NOMO-1 (cell line): ENCODE results near the gene GNL2.
"Not testable (repeated sequence)": the region's sequence is repeated elsewhere in the genome, so short reads cannot be mapped to it uniquely, and the experiment has no call there.

Experiments
- DNase-seq, 2 experiments: peaks; one replicate each; lab custom pipeline; 2025; ENCODE audit not compliant: unreplicated experiment in 2 of 2; lab: John Stamatoyannopoulos, UW

GNL2 gene

GRCh38 chr1:37560401-37561132, 35.2 kb downstream of the GNL2 start:
- DNase-seq, result no peak

GRCh38 chr1:37559957-37560379, 35.8 kb downstream of the GNL2 start:
- not testable (repeated sequence) for DNase-seq

DNA sequence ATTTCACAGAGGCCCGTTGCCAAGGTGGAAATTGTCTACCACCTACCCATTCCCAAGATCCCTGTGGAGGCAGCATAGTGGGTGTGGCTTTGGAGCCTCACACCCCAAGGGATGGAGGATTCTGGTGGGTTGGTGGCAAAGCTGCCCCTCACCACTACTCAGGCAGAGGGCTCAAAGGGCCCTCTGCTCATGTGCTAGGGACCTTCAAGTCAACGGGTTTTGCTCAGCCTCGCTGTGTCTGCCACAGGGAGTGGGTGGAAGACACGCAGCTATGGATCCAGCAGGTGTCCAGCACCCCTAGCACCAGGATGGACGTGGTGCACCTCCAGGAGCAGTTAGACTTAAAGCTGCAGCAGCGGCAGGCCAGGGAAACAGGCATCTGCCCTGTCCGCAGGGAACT, 36.7 kb downstream of the GNL2 start:
- DNase-seq, result no peak

GRCh38 chr1:37558411-37558810, 37.3 kb downstream of the GNL2 start:
- DNase-seq, result no peak

- no peak for DNase-seq
Measured at GRCh38 chr1:37557402-37557801, 38.3 kb downstream of the GNL2 start.

- no peak for DNase-seq
Measured at GRCh38 chr1:37556712-37557196, 39.0 kb downstream of the GNL2 start, which contains the start of gene DNALI1. TSS of gene DNALI1 (plus strand) at chr1:37556940. CDS start at chr1:37556995, 55 bp downstream.

DNA sequence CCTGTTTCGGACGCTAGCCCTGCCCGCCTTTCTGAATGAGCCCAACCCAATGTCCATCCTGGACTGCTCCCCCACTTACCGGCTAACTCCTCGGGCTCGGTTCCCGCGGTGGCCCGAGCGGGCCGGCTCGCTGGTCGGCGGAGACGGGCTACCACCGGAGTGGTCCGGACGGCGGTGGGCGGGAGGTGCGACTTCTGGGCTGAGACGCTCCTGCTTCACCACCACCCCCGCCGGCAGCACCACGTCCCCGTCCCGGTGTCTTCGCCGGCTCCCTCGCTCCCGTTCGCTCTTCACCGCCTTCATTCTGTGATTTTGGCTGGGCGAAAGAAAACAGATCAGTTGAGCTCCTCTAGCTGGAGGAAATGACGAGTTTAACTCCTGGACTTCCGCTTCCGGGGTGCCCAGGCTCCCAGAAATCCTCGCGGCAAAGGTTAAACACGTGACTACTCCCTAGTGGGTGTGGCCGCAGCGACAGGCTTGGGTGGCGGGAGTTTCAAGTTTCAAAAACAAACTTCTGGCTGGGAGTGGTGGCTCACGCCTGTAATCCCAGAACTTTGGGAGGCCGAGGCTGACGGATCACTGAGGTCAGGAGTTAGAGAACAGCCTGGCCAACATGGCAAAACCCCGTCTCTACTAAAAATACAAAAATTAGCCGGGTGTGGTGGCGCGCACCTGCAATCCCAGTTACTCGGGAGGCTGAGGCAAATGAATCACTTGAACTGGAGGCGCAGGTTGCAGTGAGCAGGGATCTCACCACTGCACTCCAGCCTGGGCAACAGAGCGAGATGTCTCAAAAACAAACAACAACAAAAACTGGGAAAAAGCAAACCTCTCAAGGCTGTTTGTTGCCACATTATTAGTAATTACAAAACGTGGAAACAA, 41.6 kb downstream of the GNL2 start, which contains the start of gene SNIP1:
TSS of gene SNIP1 (minus strand) at position 367 of the 882 bp plus-strand sequence. CDS start at position 303, 64 bp downstream.
- peak; percentile 86 for DNase-seq

DNA sequence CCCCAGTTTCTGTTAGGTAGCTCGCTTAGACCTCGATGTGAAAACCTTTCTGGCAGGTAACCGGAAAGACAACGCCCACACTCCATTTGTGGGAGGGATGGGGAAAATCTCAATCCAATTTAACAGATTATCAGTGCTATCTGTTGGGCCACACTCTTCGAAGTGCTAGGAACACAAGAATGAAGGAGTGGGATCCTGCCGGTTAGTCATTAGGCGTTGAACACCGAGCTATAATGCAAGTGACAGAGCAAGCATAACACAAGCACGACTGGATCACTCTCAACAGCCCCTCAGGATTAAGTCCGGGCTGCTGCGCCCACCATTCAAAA, 42.2 kb downstream of the GNL2 start:
- DNase-seq, result no peak

DNA sequence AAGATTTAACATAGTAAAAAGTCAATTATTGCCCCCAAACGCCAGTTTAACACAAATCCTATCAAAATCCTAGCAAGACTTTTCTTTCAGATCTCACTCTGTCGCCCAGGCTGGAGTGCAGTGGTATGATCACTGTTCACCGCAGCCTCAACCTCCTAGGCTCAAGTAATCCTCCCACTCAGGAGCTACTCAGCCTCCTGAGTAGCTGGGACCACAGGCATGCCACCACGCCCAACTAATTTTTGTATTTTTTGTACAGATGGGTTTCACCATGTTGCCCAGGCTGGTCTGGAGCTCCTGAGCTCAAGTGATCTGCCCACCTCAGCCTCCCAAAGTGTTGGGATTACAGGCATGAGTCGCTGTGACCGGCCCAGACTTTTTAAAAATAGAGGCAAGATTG, 46.4 kb downstream of the GNL2 start:
- no peak for DNase-seq

DNA sequence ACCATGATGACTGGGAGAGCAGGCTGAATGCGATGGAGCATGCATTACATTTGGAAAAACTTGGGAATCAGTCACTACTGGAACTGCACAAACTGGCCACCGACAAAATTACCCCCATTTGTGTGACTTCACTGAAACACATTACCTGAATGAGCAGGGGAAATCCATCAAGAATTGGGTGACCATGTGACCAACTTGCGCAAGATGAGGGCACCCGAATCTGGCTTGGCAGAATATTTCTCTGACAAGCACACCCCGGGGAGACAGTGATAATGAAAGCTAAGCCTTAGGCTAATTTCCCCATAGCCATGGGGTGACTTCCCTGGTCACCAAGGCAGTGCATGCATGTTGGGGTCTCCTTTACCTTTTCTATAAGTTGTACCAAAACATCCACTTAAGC, 50.7 kb downstream of the GNL2 start:
- DNase-seq, result no peak

- DNase-seq, result no peak
Measured at GRCh38 chr1:37544530-37544929, 51.2 kb downstream of the GNL2 start.

- DNase-seq, result no peak
Measured at GRCh38 chr1:37540036-37540785, 55.5 kb downstream of the GNL2 start.

GRCh38 chr1:37539154-37539553, 56.6 kb downstream of the GNL2 start:
- DNase-seq, result not testable (repeated sequence)

DNA sequence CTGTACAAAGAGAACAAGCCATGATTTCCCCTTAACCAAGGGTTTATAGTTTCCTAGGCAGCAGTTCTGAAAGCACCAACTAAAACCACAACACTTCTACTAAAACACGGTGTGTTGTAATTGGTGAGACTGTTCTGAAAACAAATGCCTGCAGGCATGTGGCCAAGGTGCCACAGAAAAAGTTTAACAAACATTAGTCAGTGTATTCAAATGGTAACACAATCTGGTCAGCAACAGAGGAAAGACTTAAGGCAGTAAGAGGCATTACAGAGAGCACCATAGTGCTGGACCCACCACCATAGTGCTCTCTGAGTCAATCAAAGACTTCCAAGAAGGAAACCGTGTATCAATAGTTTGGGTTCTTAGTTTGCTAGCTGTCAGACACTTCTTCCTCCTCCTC, 58.4 kb downstream of the GNL2 start:
- no peak for DNase-seq

- DNase-seq, result no peak
Measured at GRCh38 chr1:37533317-37534093, 62.2 kb downstream of the GNL2 start.

DNA sequence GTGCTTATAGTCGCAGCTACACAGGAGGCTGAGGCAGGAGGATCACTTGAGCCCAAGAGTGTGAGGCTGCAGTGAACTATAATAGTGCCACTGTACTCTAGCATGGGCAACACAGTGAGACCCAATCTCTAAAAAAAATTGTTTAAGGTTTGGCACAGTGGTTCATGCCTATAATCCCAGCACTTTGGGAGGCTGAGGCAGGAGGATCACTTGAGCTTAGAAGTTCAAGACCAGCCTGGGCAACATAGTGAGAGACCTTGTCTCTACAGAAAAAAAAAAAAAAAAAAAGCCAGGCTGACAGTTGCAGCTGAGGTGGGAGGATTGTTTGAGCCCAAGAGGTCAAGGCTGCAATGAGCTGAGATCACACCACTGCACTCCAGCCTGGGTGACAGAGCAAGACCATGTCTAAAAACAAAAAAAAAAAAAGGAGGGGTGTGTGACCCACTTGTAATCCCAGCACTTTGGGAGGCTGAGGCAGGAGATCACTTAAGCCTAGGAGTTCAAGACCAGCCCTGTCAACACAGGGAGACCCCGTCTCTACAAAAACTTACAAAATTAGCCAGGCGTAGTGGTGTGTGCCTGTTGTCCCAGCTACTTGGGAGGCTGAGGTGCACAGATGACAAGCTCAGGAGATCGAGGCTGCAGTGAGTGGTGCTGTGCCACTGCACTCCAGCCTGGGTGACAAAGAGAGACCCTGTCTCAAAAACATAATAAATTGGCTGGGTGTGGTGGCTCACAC, 63.1 kb downstream of the GNL2 start:
- DNase-seq, result not testable (repeated sequence)

- DNase-seq, result not testable (repeated sequence)
Measured at GRCh38 chr1:37529888-37530287, 65.8 kb downstream of the GNL2 start.

- DNase-seq, result no peak
Measured at GRCh38 chr1:37519613-37520012, 76.1 kb downstream of the GNL2 start.

- not testable (repeated sequence) for DNase-seq
Measured at GRCh38 chr1:37518929-37519328, 76.8 kb downstream of the GNL2 start.
